Measurements from ENCODE around the gene EXOC4. TPM values are rescaled to one million over a fixed set of nuclear protein-coding genes. Genes with fewer than 3 reads are reported as not detected.
"Not testable (repeated sequence)": the region's sequence is repeated elsewhere in the genome, so short reads cannot be mapped to it uniquely, and the experiment has no call there.

The EXOC4 gene
- total RNA-seq, 4 donors from 2014 or later, result 52.4 to 82.2 (median 67.0) TPM

- no peak for DNase-seq (ENCODE audit: low spot score in 2 of 2)
- 80 to 83% methylated on average over 2 of the region's 2 CpGs for WGBS, 2 donors
- intact Hi-C loops (cut with DNase I; ENCODE audit: low total_unique reads), result no loop called here
- no peak overlapping the region for H3K4me3 ChIP-seq (ENCODE audit: low read depth, poor library complexity, severe bottlenecking)
- TF ChIP-seq CTCF (IDR thresholded peaks at IDR 0.05) (no peak), POLR2A (IDR thresholded peaks at IDR 0.05) (no peak)
These were observed 68.0 kb downstream of the EXOC4 start for GRCh38 chr7:133320891-133321290.

- 95 to 97% methylated on average over 4 of the region's 4 CpGs for WGBS, 2 donors
- H3K4me3 ChIP-seq (ENCODE audit: low read depth, poor library complexity, severe bottlenecking); DNase-seq (ENCODE audit: low spot score in 2 of 2); intact Hi-C loops (cut with DNase I; ENCODE audit: low total_unique reads): not testable (repeated sequence)
These were observed 68.5 kb downstream of the EXOC4 start for GRCh38 chr7:133321366-133321765.

- DNase-seq (ENCODE audit: low spot score in 2 of 2); H3K4me3 ChIP-seq (ENCODE audit: low read depth, poor library complexity, severe bottlenecking); intact Hi-C loops (cut with DNase I; ENCODE audit: low total_unique reads): not testable (repeated sequence)
- WGBS, 2 donors, result 97 to 99% methylated on average over 8 of the region's 8 CpGs
These were observed 73.9 kb downstream of the EXOC4 start for GRCh38 chr7:133326745-133327144.

GRCh38 chr7:133328021-133328420, 75.1 kb downstream of the EXOC4 start:
- WGBS, 2 donors, result 96 to 100% methylated on average over 1 of the region's 1 CpG
- H3K4me3 ChIP-seq (ENCODE audit: low read depth, poor library complexity, severe bottlenecking); DNase-seq (ENCODE audit: low spot score in 2 of 2); intact Hi-C loops (cut with DNase I; ENCODE audit: low total_unique reads): not testable (repeated sequence)

GRCh38 chr7:133330085-133330484, 77.2 kb downstream of the EXOC4 start:
- WGBS, 2 donors, result 82 to 90% methylated on average over 6 of the region's 6 CpGs
- no peak overlapping the region for H3K4me3 ChIP-seq (ENCODE audit: low read depth, poor library complexity, severe bottlenecking)
- intact Hi-C loops (cut with DNase I; ENCODE audit: low total_unique reads), result no loop called here
- no peak for TF ChIP-seq POLR2A (IDR thresholded peaks at IDR 0.05)
- DNase-seq (ENCODE audit: low spot score in 2 of 2), result no peak

GRCh38 chr7:133331861-133332260, 79.0 kb downstream of the EXOC4 start:
- 82 to 89% methylated on average over 1 of the region's 1 CpG for WGBS, 2 donors
- no peak for DNase-seq (ENCODE audit: low spot score in 2 of 2)
- intact Hi-C loops (cut with DNase I; ENCODE audit: low total_unique reads), result no loop called here
- no peak overlapping the region for H3K4me3 ChIP-seq (ENCODE audit: low read depth, poor library complexity, severe bottlenecking)
- TF ChIP-seq CTCF (IDR thresholded peaks at IDR 0.05) (no peak), POLR2A (IDR thresholded peaks at IDR 0.05) (no peak)

GRCh38 chr7:133339772-133340171, 86.9 kb downstream of the EXOC4 start:
- whole genome bisulfite sequencing, 2 donors, result 94 to 98% methylated on average over 2 of the region's 2 CpGs
- intact Hi-C loops (cut with DNase I; ENCODE audit: low total_unique reads), result no loop called here
- TF ChIP-seq CTCF (IDR thresholded peaks at IDR 0.05) (no peak), POLR2A (IDR thresholded peaks at IDR 0.05) (no peak)

GRCh38 chr7:133344275-133344674, 91.4 kb downstream of the EXOC4 start:
- WGBS, 2 donors, result 79 to 82% methylated on average over 3 of the region's 3 CpGs
- intact Hi-C loops (cut with DNase I; ENCODE audit: low total_unique reads), result no loop called here

More at GRCh38 chr7:133339772-133340171, 86.9 kb downstream of the EXOC4 start:
- DNase-seq (ENCODE audit: low spot score in 2 of 2), result no peak
- H3K4me3 ChIP-seq (ENCODE audit: low read depth, poor library complexity, severe bottlenecking), result no peak overlapping the region

More at GRCh38 chr7:133344275-133344674, 91.4 kb downstream of the EXOC4 start:
- TF ChIP-seq CTCF (IDR thresholded peaks at IDR 0.05), result no peak
- no peak for TF ChIP-seq POLR2A (IDR thresholded peaks at IDR 0.05)
- no peak for DNase-seq (ENCODE audit: low spot score in 2 of 2)
- H3K4me3 ChIP-seq (ENCODE audit: low read depth, poor library complexity, severe bottlenecking), result no peak overlapping the region

Data from lower leg skin (tissue), 4 donors.